Gastroesophageal sphincter (tissue), 3 donors: Measurements from ENCODE around the gene PIGA.

Experiments used
- EP300 ChIP-seq: sonication (generic); formaldehyde crosslinking; IDR thresholded peaks from one replicate; pipeline ENCODE4 v1.6.1; 2017; ENCODE audit warnings: antibody characterized with exemption, mild to moderate bottlenecking
- POLR2A ChIP-seq, 2 donors: fragments of 450-650 bp; IDR thresholded peaks; one replicate each; pipeline ENCODE4 v1.6.1; 2017; ENCODE audit warnings: antibody characterized with exemption in 2 of 2, mild to moderate bottlenecking in 2 of 2, moderate library complexity in 1 of 2
- POLR2AphosphoS5 ChIP-seq: sonication (generic); formaldehyde crosslinking; IDR thresholded peaks from one replicate; pipeline ENCODE4 v1.6.1; 2017; ENCODE audit warnings: antibody characterized with exemption
- TF ChIP-seq, protein P1 (sequence below), 4 experiments: fragments of 200-600 bp in 2 of 4; fragments of 450-650 bp in 2 of 4; sonication (generic) in 1 of 4; IDR thresholded peaks; one replicate each; pipeline ENCODE4 v1.5.1; 2017 to 2019; ENCODE audit warnings: antibody characterized with exemption in 4 of 4, mild to moderate bottlenecking in 2 of 4, moderate library complexity in 2 of 4

DNA sequence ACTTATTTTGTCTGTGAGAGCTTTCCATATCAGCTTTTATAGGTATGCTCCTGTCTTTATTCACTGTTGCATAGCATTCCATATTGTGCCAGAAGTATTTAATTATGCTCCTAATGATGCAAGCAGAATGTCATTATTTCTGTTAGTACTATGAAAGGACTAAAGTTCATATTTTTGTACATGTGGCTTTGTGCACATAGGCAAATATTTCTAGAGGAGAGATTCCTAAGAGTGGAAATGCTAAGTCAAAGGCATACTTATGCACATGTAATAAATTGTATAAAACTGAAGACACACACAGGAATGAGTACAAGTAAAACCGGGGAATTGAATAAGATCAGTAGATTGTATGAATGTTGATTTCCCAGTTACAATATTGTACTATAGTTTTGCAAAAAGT, 63.6 kb downstream of the PIGA start:
- TF ChIP-seq, protein P1, sequence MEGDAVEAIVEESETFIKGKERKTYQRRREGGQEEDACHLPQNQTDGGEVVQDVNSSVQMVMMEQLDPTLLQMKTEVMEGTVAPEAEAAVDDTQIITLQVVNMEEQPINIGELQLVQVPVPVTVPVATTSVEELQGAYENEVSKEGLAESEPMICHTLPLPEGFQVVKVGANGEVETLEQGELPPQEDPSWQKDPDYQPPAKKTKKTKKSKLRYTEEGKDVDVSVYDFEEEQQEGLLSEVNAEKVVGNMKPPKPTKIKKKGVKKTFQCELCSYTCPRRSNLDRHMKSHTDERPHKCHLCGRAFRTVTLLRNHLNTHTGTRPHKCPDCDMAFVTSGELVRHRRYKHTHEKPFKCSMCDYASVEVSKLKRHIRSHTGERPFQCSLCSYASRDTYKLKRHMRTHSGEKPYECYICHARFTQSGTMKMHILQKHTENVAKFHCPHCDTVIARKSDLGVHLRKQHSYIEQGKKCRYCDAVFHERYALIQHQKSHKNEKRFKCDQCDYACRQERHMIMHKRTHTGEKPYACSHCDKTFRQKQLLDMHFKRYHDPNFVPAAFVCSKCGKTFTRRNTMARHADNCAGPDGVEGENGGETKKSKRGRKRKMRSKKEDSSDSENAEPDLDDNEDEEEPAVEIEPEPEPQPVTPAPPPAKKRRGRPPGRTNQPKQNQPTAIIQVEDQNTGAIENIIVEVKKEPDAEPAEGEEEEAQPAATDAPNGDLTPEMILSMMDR (IDR thresholded peaks at IDR 0.05): no peak
- TF ChIP-seq EP300: no peak
- no peak for TF ChIP-seq POLR2A (IDR thresholded peaks at IDR 0.05)
- no peak for TF ChIP-seq POLR2AphosphoS5
